HEK293 (cell line): Measurements from ENCODE around the gene TPH2.

ENCODE experiments used
- CTCF ChIP-seq: fragments of 450-650 bp; formaldehyde crosslinking; IDR thresholded peaks from 2 replicates; pipeline ENCODE4 v1.5.1; 2016; ENCODE audit warnings: missing biosample characterization, missing genetic modification characterization
- EGR2 ChIP-seq: fragments of 450-650 bp; formaldehyde crosslinking; IDR thresholded peaks from 2 replicates; pipeline ENCODE4 v1.5.1; 2016; ENCODE audit warnings: low read depth, missing biosample characterization, missing genetic modification characterization
- KLF16 ChIP-seq: fragments of 450-650 bp; formaldehyde crosslinking; IDR thresholded peaks from 2 replicates; pipeline ENCODE4 v1.5.1; 2017; ENCODE audit warnings: missing biosample characterization, missing genetic modification characterization
- MYNN ChIP-seq: fragments of 450-650 bp; formaldehyde crosslinking; IDR thresholded peaks from 2 replicates; pipeline ENCODE4 v1.5.1; 2016; ENCODE audit warnings: missing biosample characterization, missing genetic modification characterization, borderline replicate concordance
- SP7 ChIP-seq: fragments of 450-650 bp; formaldehyde crosslinking; IDR thresholded peaks from 2 replicates; pipeline ENCODE4 v1.5.1; 2016; ENCODE audit warnings: missing biosample characterization, missing genetic modification characterization
- ZBTB26 ChIP-seq: fragments of 450-650 bp; formaldehyde crosslinking; optimal IDR thresholded peaks from 2 replicates; pipeline ENCODE3; 2016; ENCODE audit warnings: missing biosample characterization, mild to moderate bottlenecking, missing genetic modification characterization
- ZNF10 ChIP-seq: fragments of 450-650 bp; formaldehyde crosslinking; IDR thresholded peaks from 2 replicates; pipeline ENCODE4 v1.5.1; 2017; ENCODE audit warnings: missing biosample characterization, missing genetic modification characterization
- ZNF266 ChIP-seq: fragments of 450-650 bp; formaldehyde crosslinking; IDR thresholded peaks from 2 replicates; pipeline ENCODE4 v1.5.1; 2016; ENCODE audit warnings: missing biosample characterization, missing genetic modification characterization, low read depth
- ZNF366 ChIP-seq: fragments of 450-650 bp; formaldehyde crosslinking; conservative IDR thresholded peaks from 2 replicates; pipeline ENCODE4 v1.5.1; 2016; ENCODE audit warnings: missing biosample characterization, missing genetic modification characterization
- ZNF416 ChIP-seq: fragments of 450-650 bp; formaldehyde crosslinking; IDR thresholded peaks from 2 replicates; pipeline ENCODE4 v1.5.1; 2016; ENCODE audit warnings: missing biosample characterization, missing genetic modification characterization
- ZNF423 ChIP-seq: fragments of 450-650 bp; formaldehyde crosslinking; IDR thresholded peaks from 2 replicates; pipeline ENCODE4 v1.5.1; 2016; ENCODE audit warnings: missing biosample characterization, missing genetic modification characterization
- ZNF776 ChIP-seq: fragments of 450-650 bp; formaldehyde crosslinking; IDR thresholded peaks from 2 replicates; pipeline ENCODE4 v1.5.0; 2017; ENCODE audit warnings: missing biosample characterization, missing genetic modification characterization, borderline replicate concordance
- ZSCAN18 ChIP-seq: fragments of 450-650 bp; formaldehyde crosslinking; IDR thresholded peaks from 2 replicates; pipeline ENCODE4 v1.5.1; 2016; ENCODE audit warnings: missing biosample characterization, missing genetic modification characterization

GRCh38 chr12:71945883-71946282 is 7.2 kb downstream of the TPH2 start:
- TF ChIP-seq ZNF266 (tag by site-specific recombination), result no peak
- no peak for TF ChIP-seq ZNF366 (tag by site-specific recombination)
- TF ChIP-seq CTCF (tag by site-specific recombination), result no peak
- no peak for TF ChIP-seq KLF16 (tag by site-specific recombination)
- no peak for TF ChIP-seq ZBTB26
- no peak for TF ChIP-seq ZNF776 (tag by site-specific recombination)
- no peak for TF ChIP-seq ZNF416 (tag by site-specific recombination)
- no peak for TF ChIP-seq ZSCAN18 (tag by site-specific recombination)
- no peak for TF ChIP-seq ZNF423 (tag by site-specific recombination)
- no peak for TF ChIP-seq MYNN
- TF ChIP-seq ZNF10 (tag by site-specific recombination), result no peak
- TF ChIP-seq SP7 (tag by site-specific recombination), result no peak
- no peak for TF ChIP-seq EGR2 (tag by site-specific recombination)
